GM12873 (cell line): Measurements from ENCODE around the gene SPINDOC.

ENCODE experiments used
- TF ChIP-seq, protein P1 (sequence below): IDR thresholded peaks from 2 replicates; pipeline ENCODE4 v1.5.1; 2012; ENCODE audit warnings: low read depth, mild to moderate bottlenecking, moderate library complexity, low read length, control low read depth; ENCODE audit not compliant: insufficient read depth; ENCODE audit errors: missing control alignments

SPINDOC gene

GRCh38 chr11:63767565-63768236 lies 45.6 kb upstream of the SPINDOC start:
- TF ChIP-seq, protein P1, sequence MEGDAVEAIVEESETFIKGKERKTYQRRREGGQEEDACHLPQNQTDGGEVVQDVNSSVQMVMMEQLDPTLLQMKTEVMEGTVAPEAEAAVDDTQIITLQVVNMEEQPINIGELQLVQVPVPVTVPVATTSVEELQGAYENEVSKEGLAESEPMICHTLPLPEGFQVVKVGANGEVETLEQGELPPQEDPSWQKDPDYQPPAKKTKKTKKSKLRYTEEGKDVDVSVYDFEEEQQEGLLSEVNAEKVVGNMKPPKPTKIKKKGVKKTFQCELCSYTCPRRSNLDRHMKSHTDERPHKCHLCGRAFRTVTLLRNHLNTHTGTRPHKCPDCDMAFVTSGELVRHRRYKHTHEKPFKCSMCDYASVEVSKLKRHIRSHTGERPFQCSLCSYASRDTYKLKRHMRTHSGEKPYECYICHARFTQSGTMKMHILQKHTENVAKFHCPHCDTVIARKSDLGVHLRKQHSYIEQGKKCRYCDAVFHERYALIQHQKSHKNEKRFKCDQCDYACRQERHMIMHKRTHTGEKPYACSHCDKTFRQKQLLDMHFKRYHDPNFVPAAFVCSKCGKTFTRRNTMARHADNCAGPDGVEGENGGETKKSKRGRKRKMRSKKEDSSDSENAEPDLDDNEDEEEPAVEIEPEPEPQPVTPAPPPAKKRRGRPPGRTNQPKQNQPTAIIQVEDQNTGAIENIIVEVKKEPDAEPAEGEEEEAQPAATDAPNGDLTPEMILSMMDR = no peak

GRCh38 chr11:63768237-63769041 lies 44.8 kb upstream of the SPINDOC start, which contains the start of gene ZFTA:
Gene ZFTA, minus strand, starts transcription at chr11:63768775. Its CDS starts 153 bp downstream, at chr11:63768622.
- TF ChIP-seq, protein P1 = peak; percentile 66

DNA sequence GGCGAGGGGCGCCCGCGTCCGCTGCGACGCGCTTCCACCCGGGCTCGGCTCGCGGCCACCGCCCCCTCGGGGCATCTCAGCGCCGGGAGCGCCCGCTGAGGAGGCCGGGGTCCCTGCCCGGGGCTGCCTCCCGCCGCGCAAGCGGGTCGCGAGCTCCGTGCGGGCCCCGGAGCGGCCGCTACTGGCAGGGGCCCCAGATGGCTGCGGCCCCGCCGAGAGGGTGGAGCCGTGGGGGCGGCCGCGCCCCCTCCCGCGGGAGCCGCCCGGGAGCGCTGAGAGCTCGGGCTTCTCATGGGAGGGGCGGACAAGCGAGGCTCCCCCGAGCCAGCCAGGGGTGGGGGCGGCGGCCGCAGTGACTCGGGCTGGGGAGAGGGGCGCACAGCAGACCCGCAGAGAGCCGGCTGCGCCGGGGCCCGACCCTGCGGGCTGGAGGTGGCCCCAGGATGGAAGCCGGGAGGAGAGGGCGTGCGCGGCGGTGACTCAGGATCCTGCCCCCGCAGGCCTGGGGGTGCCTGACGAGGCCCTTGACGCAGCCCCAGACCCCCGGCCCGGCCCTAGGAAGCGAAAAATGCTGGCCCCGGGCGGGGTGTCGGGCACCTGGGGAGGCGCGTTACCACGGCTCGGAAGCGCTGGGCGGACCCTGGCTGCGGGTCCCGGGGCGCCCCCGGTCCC lies 44.1 kb upstream of the SPINDOC start:
- TF ChIP-seq, protein P1 = no peak

GRCh38 chr11:63769714-63770455 lies 43.4 kb upstream of the SPINDOC start:
- TF ChIP-seq, protein P1 = no peak

DNA sequence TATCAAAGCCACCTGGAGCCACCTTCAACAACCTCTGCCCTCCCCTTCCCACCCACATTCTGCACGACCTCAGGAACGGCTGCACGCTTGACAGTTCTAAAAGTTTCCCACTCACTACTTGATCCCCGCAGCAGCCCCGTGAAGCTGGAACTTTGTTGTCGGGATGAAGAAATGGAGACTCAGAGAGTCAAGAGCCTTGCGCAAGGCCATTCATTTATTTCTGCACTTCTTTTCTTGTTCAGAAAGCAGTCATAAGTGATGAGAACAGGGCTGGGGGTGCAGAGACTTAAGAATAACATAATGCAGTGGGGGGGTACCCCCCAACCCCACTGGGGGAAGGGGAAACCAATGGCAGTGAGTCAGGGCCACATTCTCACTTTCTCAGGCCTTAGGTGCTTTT lies 42.5 kb upstream of the SPINDOC start:
- TF ChIP-seq, protein P1 = no peak

GRCh38 chr11:63775191-63775590 lies 38.1 kb upstream of the SPINDOC start:
- TF ChIP-seq, protein P1 = no peak
